Measurements from ENCODE around the gene CDK5.

The CDK5 gene

DNA sequence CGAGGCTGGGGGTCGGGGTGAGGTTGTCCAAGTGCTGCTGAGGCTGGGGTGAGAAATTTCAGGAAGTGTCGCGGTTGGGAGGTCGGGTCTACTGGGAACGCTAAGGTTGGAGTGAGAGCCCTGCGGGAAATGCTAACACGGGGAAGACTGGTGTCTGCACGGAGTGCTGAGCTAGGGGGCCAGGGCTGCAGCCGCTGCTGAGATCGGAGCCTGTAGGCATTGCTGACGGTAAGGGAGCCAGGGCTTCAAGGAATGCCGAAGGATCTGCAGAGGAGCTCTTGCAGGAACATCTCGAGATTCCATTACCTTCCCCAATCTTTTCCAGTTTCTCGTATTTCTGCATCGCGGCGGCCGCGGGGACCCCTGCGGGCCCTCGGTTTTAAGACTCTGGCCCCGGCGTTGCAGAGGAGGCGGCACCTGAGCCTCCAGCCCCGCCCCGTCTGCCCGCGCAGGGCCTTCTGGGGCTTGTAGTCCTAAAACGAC is at the start of gene CDK5:
Gene CDK5, minus strand, starts transcription at position 392 of the 483 bp plus-strand sequence. Its CDS starts 49 bp downstream, at position 343.
- no peak for FAIRE-seq

- FAIRE-seq = no peak
Observed at GRCh38 chr7:151104411-151105235, 46.9 kb upstream of the CDK5 start.

DNA sequence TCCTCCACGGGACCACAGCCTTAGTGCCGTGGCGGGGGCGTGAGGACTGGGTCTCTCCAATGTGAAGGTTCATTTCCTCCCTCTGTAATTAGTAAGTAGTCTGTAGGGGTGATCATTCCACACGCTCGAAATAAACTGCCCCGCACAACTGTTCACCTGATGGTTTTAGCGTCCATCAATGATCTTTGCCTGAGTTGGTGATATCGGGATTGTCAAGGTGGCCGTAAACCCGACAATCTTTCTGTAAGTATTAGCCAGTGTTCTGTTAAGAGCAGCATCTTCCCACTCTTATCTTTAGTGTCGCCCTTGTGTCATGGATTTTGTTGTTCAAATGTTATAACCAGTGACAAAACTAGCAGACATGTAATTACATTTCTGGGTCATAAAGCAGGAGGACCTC is 46.3 kb upstream of the CDK5 start:
- no peak for FAIRE-seq

GRCh38 chr7:151102991-151103390 is 45.3 kb upstream of the CDK5 start:
- no peak for FAIRE-seq

GRCh38 chr7:151101621-151102396 is 44.1 kb upstream of the CDK5 start:
- FAIRE-seq = no peak

- FAIRE-seq = no peak
Observed at GRCh38 chr7:151100921-151101320, 43.2 kb upstream of the CDK5 start.

- FAIRE-seq = no peak
Observed at GRCh38 chr7:151099486-151100211, 42.0 kb upstream of the CDK5 start.

GRCh38 chr7:151095828-151096475 is 38.3 kb upstream of the CDK5 start:
- FAIRE-seq = no peak

GRCh38 chr7:151095123-151095797 is 37.6 kb upstream of the CDK5 start:
- no peak for FAIRE-seq

DNA sequence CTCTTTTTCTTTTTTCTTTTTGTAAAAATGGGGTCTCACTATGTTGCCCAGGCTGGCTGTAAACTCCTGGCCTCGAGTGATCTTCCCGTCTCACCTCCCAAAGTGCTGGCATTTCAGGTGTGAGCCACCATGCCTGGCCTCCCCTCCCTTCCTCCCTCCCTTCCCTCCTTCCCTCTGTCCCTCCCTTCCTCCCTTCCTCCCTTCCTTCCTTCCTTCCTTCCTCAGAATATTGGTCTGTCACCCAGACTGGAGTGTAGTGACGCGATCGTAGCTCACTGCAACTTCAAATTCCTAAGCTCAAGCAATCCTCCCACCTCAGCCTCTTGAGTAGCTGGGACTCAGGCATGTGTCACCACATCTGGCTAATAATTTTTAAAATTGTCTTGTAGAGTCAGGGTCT is 37.0 kb upstream of the CDK5 start:
- FAIRE-seq = no peak

DNA sequence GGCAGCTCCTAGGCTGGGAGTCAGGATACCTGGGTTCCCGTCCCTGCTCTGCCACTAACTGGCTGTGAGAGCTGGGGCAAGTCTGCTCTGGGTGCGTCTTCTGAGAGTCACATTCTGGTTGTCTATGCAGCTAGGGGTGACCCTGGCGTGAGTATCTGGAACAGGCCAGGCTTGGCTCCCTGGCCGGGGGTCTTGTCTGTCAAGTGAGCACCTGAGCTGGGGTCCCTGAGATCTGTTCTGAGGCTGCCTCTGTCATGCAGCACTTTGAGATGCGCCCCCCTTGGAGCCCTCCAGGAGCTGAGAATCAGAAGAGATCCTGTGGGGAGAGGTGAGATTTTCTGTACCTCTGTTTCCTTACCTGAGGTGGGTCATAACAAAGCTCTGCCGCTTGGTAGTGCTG is 36.1 kb upstream of the CDK5 start:
- FAIRE-seq = no peak

- FAIRE-seq = no peak
Observed at GRCh38 chr7:151091988-151092387, 34.3 kb upstream of the CDK5 start.

- FAIRE-seq = no peak
Observed at GRCh38 chr7:151091431-151091830, 33.7 kb upstream of the CDK5 start.

DNA sequence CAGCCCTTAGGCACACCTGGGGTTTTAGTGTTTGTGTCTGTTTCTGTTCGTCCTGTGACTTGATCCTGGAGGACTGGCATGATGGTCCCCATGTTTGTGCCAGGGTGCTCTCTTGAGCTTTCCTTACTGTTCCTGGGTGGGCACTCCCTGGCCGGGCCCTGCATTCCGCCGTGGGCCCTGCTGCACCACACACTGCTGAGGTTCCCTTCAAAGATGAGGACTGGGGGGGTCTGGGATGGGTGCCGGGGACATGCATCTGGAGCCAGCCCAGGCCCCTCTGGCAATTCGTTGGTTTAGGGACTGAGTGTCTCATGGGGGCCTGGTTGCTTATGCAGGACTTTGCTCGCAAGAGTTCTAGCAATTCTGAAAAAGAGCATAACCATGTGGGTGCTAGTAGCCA is 33.3 kb upstream of the CDK5 start:
- no peak for FAIRE-seq

GRCh38 chr7:151089893-151090730 is 32.4 kb upstream of the CDK5 start:
- no peak for FAIRE-seq

GRCh38 chr7:151088856-151089699 is 31.4 kb upstream of the CDK5 start:
- FAIRE-seq = no peak

DNA sequence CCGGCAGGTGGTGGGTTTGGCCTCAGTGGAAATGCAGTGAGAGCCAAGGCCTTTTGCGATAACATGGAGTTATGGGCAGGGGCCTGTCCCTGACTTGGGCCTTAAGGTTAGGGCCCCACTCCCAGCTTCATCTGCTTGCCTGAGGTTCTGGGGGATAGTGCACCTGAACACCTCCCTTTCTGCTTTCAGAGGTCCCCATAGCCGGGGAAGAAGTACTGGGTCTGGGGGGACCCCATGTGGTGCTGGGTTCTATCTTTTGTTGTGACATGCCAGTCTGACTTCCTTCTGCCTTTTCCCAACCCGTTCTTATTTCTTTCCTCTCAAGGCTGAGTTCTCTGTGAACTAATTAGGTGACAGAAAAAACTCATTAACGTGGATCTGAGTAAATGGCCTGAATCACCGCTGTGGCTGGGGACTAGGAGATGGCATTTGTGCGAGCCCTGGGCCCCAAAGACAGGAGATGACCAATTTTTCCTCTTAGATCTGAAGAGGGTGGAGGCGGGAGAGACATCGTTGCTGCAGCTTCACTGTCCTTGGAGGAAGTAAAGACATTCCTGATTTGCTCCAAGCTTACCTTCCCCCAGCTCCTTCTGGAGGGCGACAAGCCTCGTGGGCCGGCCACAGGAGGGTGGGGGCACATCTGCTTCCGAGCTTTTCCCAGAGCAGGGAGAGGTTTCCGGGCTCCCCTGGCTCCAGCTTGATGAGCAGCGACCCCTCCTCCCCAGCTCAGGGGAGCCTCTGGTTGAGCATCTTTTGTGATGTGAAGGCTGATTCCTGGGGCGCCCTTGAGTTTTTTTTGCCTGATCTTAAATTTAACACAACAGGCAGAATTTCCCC is 30.5 kb upstream of the CDK5 start:
- no peak for FAIRE-seq

DNA sequence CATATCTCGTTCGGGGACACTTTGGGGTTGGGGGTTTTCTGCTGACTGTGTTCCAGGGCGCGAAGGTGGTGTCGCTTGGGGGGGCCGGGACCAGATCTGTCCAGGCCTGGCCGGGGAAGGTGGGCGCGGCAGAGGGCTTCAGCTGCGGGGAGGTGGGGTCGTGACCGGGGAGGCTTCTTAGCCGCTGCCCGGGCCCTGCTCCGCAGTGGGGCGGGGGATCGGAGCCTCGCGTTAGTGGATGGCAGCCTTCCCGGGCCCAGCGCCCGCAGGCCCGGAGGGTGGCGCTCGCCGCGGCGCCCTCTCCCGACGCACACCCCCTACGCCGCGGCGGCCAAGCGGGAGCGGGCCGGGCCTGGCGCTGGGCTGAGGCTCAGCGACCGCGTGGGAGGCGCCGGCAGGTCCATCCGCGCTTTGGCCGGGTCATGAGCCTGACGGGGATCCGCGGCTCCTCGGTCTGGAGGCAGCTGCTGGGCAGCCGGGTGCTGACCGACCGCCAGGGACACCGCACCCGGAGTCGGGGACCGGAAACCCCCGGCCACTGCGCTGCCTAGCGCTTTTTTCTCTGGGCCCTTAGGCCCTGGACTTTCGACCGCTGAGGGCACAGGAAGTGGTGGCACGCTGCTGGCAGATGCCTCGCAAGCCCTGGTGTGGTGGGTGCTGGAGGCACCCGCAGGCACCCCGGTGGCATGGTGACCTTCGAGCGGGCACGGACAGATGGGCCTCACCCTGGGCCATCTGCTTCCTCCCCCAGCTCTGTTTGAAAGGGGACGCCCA is 29.7 kb upstream of the CDK5 start:
- no peak for FAIRE-seq
